B cell (primary cell): ENCODE data around the gene PRTN3. TPM values are rescaled to one million over a fixed set of nuclear protein-coding genes. Genes with fewer than 3 reads are reported as not detected.

Experiments
- ATAC-seq: fragments of 200-7000 bp; cut with Tn5 transposase; one replicate; pipeline ENCODE4 v1.10.0; 2021; ENCODE audit warnings: low read depth, mild to moderate bottlenecking, moderate number of reproducible peaks, moderate library complexity
- CTCF ChIA-PET: fragments of 350-600 bp; sonication (Branson Sonifier 250); formaldehyde crosslinking; loops from one replicate; lab custom pipeline; 2021; ENCODE audit warnings: antibody characterized with exemption, inconsistent platforms; lab: Charles Lee
- POLR2A ChIA-PET: fragments of 350-600 bp; sonication (Branson Sonifier 250); formaldehyde crosslinking; loops from one replicate; lab custom pipeline; 2021; ENCODE audit warnings: antibody characterized with exemption; lab: Charles Lee
- DNase-seq: peaks from one replicate; pipeline ENCODE4 v3.0.0; 2013
- H2AFZ ChIP-seq: 2 replicates; pipeline ENCODE4 v1.6.1; 2012; ENCODE audit warnings: mild to moderate bottlenecking, low read depth, low read length; ENCODE audit not compliant: insufficient read depth, poor library complexity, severe bottlenecking
- H3K27ac ChIP-seq, 2 donors: 1 replicate in 1 of 2; 2 replicates in 1 of 2; pipeline ENCODE4 v1.5.1; 2012 to 2013; ENCODE audit warnings: low read length in 2 of 2, mild to moderate bottlenecking in 2 of 2, moderate library complexity in 1 of 2
- H3K27me3 ChIP-seq, 4 experiments: fragments of 200-600 bp in 1 of 4; sonication (generic) in 1 of 4; replicated peaks in 1 of 4; 1 replicate in 2 of 4; 2 replicates in 2 of 4; pipeline versions ENCODE4 v1.6.1 to v1.7.0; 2013 to 2016; ENCODE audit warnings: low read length in 3 of 4, mild to moderate bottlenecking in 2 of 4, mixed read lengths in 1 of 4, moderate library complexity in 1 of 4; ENCODE audit not compliant: insufficient read depth in 4 of 4, control insufficient read depth in 3 of 4; ENCODE audit errors: control extremely low read depth in 1 of 4
- H3K36me3 ChIP-seq, 2 experiments: replicated peaks in 1 of 2; 1 replicate in 1 of 2; 2 replicates in 1 of 2; pipeline versions ENCODE4 v1.6.1 to v1.7.1; 2013; ENCODE audit warnings: low read length in 1 of 2; ENCODE audit not compliant: insufficient read depth in 2 of 2, control insufficient read depth in 1 of 2; ENCODE audit errors: control extremely low read depth in 1 of 2, extremely low read depth in 1 of 2
- H3K4me1 ChIP-seq, 2 donors: fragments of 200-600 bp in 1 of 2; sonication (generic) in 1 of 2; 1 replicate in 1 of 2; 2 replicates in 1 of 2; pipeline versions ENCODE4 v1.5.1 to v1.6.1; 2013 to 2017; ENCODE audit warnings: low read length in 2 of 2; ENCODE audit not compliant: control insufficient read depth in 2 of 2, insufficient read depth in 2 of 2
- H3K4me2 ChIP-seq: replicated peaks from 2 replicates; pipeline ENCODE3; 2012; ENCODE audit warnings: mild to moderate bottlenecking, low read depth, low read length; ENCODE audit not compliant: poor library complexity, severe bottlenecking
- H3K4me3 ChIP-seq, 5 experiments: fragments of 200-600 bp in 1 of 5; sonication (generic) in 1 of 5; 1 replicate in 3 of 5; 2 replicates in 2 of 5; pipeline versions ENCODE4 v1.5.1 to v1.7.0; 2011 to 2016; ENCODE audit warnings: low read length in 4 of 5, mild to moderate bottlenecking in 4 of 5, low read depth in 2 of 5, control low read depth in 1 of 5, moderate library complexity in 1 of 5; ENCODE audit not compliant: insufficient read depth in 1 of 5; ENCODE audit errors: control extremely low read depth in 1 of 5, extremely low read depth in 1 of 5
- H3K79me2 ChIP-seq: fragments of 200-600 bp; sonication (generic); one replicate; pipeline ENCODE4 v1.6.0; 2016; ENCODE audit warnings: low read length; ENCODE audit not compliant: control insufficient read depth, insufficient read depth
- H3K9ac ChIP-seq: fragments of 200-600 bp; sonication (generic); 2 replicates; pipeline ENCODE4 v1.6.1; 2017; ENCODE audit warnings: mild to moderate bottlenecking, low read length, moderate library complexity
- H3K9me3 ChIP-seq, 3 donors: one replicate each; pipeline versions ENCODE4 v1.6.1 to v1.7.1; 2013; ENCODE audit warnings: low read length in 2 of 3; ENCODE audit not compliant: control insufficient read depth in 2 of 3, insufficient read depth in 1 of 3; ENCODE audit errors: control extremely low read depth in 1 of 3
- H4K20me1 ChIP-seq: 2 replicates; pipeline ENCODE4 v1.6.0; 2012; ENCODE audit warnings: mild to moderate bottlenecking, low read length; ENCODE audit not compliant: insufficient read depth, control insufficient read depth, poor library complexity, severe bottlenecking
- H3K27ac Mint-ChIP-seq: one replicate; pipeline ENCODE4 v1.8.0; 2021; ENCODE audit warnings: mixed read lengths
- H3K27me3 Mint-ChIP-seq: one replicate; pipeline ENCODE4 v1.8.0; 2021; ENCODE audit warnings: mixed read lengths
- H3K4me1 Mint-ChIP-seq: one replicate; pipeline ENCODE4 v1.8.0; 2021; ENCODE audit warnings: mixed read lengths
- H3K4me3 Mint-ChIP-seq: one replicate; pipeline ENCODE4 v1.8.0; 2021; ENCODE audit warnings: mixed read lengths
- H3K9me3 Mint-ChIP-seq: one replicate; pipeline ENCODE4 v1.8.0; 2022; ENCODE audit warnings: mixed read lengths; ENCODE audit not compliant: insufficient read depth
- CTCF ChIP-seq: fragments of 200-600 bp; IDR thresholded peaks from one replicate; pipeline ENCODE4 v1.8.0; 2022; ENCODE audit warnings: antibody characterized with exemption, mild to moderate bottlenecking
- EZH2 ChIP-seq: IDR thresholded peaks from 2 replicates; pipeline ENCODE4 v1.6.1; 2012; ENCODE audit warnings: borderline replicate concordance, low read depth, mild to moderate bottlenecking, moderate library complexity, low read length; ENCODE audit not compliant: insufficient read depth, poor library complexity, severe bottlenecking
- WGBS: methylation state at CpG from one replicate; pipeline ENCODE4 v1.1.5; 2013; ENCODE audit warnings: missing lambda C conversion rate; ENCODE audit not compliant: insufficient coverage; 5-methylcytosine and 5-hydroxymethylcytosine counted together
- intact Hi-C: fragments of 100-400 bp; cut with micrococcal nuclease; formaldehyde crosslinking; loops from one replicate; pipeline ENCODE4 v1.10.0; 2022
- polyA plus RNA-seq: library from polyadenylated mRNA; depleted of rRNA; stranded (reverse); fragments of >200 nt; gene quantifications from 2 replicates; pipeline ENCODE4 v1.2.3, GENCODE V29; 2012
- total RNA-seq, 2 donors: library from RNA; stranded (reverse); fragments of 120-200 nt in 1 of 2; gene quantifications; 1 replicate in 1 of 2; 2 replicates in 1 of 2; pipeline versions ENCODE4 v1.2.3 to v1.2.4, GENCODE V29; 2013 to 2022

PRTN3 gene
- total and polyA plus RNA-seq, 2 donors (not counting 1 experiment from before 2014, with no cell fraction given), result not detected

- H3K9ac ChIP-seq, result no peak overlapping the region
- peaks cover 8% of the 10 kb centered on the region for H3K27me3 Mint-ChIP-seq
- POLR2A ChIA-PET, result no interaction called here
Observed at GRCh38 chr19:829129-829758, 11.6 kb upstream of the PRTN3 start.

More at GRCh38 chr19:829129-829758, 11.6 kb upstream of the PRTN3 start:
- ATAC-seq (no peak), DNase-seq (no peak)
- no peak overlapping the region for H3K4me3 ChIP-seq
- 83% methylated on average over 18 of the region's 18 CpGs for WGBS
- H3K36me3 ChIP-seq, result no peaks in the 10 kb centered on the region
- H4K20me1 ChIP-seq, result no peaks in the 10 kb centered on the region
- no peaks in the 10 kb centered on the region for H3K79me2 ChIP-seq
- peaks cover 0 to 34% (median 5%) of the 10 kb centered on the region in 4 experiments for H3K27me3 ChIP-seq
- Mint-ChIP-seq H3K4me3 (no peak overlapping the region), H3K4me1 (no peaks in the 10 kb centered on the region), H3K9me3 (no peaks in the 10 kb centered on the region), H3K27ac (no peak overlapping the region)
- H2AFZ ChIP-seq, result no peak overlapping the region
- H3K9me3 ChIP-seq, result peaks cover 0 to 6% (median 0%) of the 10 kb centered on the region in 3 donors
- H3K27ac ChIP-seq, result no peak overlapping the region
- H3K4me2 ChIP-seq, result no peak overlapping the region
- intact Hi-C loops, result no loop called here
- no peaks in the 10 kb centered on the region for H3K4me1 ChIP-seq
- CTCF ChIA-PET, result no interaction called here
- TF ChIP-seq CTCF, result no peak
- TF ChIP-seq EZH2, result no peak
